Activated naive CD8-positive, alpha-beta T cell (primary cell): ENCODE data around the gene HACD2.

Source experiments
- H3K27ac Mint-ChIP-seq: one replicate; pipeline ENCODE4 v1.8.0; 2021; ENCODE audit warnings: mixed read lengths
- H3K27me3 Mint-ChIP-seq: one replicate; pipeline ENCODE4 v1.8.0; 2021; ENCODE audit warnings: mixed read lengths
- H3K36me3 Mint-ChIP-seq: one replicate; pipeline ENCODE4 v1.8.0; 2021; ENCODE audit warnings: mixed read lengths
- H3K4me1 Mint-ChIP-seq: one replicate; pipeline ENCODE4 v1.8.0; 2021; ENCODE audit warnings: low read depth, mixed read lengths
- H3K4me3 Mint-ChIP-seq: one replicate; pipeline ENCODE4 v1.8.0; 2021; ENCODE audit warnings: mild to moderate bottlenecking, mixed read lengths
- H3K9me3 Mint-ChIP-seq: one replicate; pipeline ENCODE4 v1.8.0; 2021; ENCODE audit warnings: low read depth, mixed read lengths

HACD2 gene

DNA sequence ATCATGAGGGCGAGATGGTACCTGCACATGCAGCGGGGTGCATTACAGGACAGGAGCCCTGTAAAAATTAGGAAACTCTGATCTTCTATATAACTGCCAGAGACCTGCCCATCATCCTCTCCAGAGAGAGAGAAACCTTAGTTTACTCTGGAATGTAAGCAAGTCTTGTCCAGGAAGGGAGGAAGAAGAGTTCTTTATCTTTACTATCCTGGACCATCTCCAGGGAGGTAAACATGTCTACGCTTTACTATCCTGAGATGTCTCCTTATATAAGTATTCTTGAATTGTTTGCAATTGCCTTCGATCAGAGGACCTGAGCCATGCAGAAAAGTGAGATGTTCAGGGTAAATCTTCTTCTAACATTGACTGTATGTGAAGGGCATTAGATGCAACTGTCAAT, 12.7 kb upstream of the HACD2 start:
- Mint-ChIP-seq H3K27ac (no peak overlapping the region), H3K36me3 (peaks cover 13% of the 10 kb centered on the region), H3K4me3 (no peak overlapping the region), H3K27me3 (no peaks in the 10 kb centered on the region), H3K9me3 (no peaks in the 10 kb centered on the region), H3K4me1 (peaks cover 2% of the 10 kb centered on the region)

DNA sequence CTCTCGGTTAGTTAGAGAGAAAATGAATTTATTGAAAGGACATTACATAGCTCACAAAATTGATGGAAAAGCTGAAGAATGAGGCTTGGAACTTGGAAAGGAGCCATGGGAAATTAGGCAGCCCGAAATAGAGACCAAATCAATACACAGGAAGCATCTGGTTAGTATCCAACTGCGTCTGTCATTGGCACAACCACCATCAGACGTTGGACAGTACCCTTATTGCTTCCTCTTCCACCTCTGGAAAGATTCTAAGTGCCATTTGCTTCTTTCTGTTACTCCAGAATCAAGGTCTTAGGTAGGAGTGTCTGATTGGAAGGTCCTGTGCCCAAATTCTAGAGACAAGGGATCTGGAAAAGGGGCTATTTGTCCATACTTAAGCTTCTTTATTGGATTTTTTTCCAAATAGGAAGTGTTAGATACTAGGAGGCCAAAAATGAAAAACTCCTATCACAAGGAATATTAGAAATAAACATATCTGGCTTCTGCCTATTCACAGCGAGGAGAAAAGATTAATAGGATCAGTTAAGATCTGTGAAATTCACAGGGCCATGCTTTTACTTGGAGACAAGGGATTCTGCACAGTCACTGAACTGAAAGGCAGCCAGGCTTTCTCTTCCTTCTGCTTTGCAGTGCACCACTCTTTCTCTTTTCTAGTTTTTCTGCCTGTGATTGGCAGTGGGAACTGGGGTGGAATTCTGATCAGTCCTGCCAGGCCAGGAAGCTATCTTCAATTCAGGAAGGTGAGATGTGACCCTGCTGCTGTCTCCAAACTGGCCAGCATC, 10.7 kb upstream of the HACD2 start:
- Mint-ChIP-seq H3K9me3 (no peaks in the 10 kb centered on the region), H3K36me3 (peaks cover 20% of the 10 kb centered on the region), H3K4me1 (peaks cover 2% of the 10 kb centered on the region), H3K4me3 (no peak overlapping the region), H3K27me3 (no peaks in the 10 kb centered on the region), H3K27ac (no peak overlapping the region)

DNA sequence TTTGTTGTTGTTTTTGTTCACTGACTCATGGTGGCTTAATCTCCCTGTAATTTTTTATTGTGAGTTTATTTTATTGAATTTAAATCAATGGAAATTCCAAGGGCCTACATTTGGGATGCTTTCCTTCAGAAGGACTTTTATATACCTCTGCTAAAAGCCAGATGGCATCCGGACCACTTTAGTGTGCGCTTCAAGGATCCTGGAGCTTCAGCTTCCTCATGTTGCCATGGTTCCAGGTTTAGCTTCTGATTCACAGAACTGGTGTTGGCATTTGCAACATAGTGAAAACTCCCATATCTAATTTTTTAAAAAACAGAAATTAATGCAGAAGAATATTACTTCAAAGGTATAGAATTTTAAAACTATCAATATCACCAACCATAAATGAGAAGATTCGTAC, 8.5 kb upstream of the HACD2 start:
- H3K36me3 Mint-ChIP-seq: peaks cover 26% of the 10 kb centered on the region
- no peaks in the 10 kb centered on the region for H3K27me3 Mint-ChIP-seq
- no peak overlapping the region for H3K4me3 Mint-ChIP-seq
- no peak overlapping the region for H3K27ac Mint-ChIP-seq
- no peaks in the 10 kb centered on the region for H3K9me3 Mint-ChIP-seq
- peaks cover 3% of the 10 kb centered on the region for H3K4me1 Mint-ChIP-seq

DNA sequence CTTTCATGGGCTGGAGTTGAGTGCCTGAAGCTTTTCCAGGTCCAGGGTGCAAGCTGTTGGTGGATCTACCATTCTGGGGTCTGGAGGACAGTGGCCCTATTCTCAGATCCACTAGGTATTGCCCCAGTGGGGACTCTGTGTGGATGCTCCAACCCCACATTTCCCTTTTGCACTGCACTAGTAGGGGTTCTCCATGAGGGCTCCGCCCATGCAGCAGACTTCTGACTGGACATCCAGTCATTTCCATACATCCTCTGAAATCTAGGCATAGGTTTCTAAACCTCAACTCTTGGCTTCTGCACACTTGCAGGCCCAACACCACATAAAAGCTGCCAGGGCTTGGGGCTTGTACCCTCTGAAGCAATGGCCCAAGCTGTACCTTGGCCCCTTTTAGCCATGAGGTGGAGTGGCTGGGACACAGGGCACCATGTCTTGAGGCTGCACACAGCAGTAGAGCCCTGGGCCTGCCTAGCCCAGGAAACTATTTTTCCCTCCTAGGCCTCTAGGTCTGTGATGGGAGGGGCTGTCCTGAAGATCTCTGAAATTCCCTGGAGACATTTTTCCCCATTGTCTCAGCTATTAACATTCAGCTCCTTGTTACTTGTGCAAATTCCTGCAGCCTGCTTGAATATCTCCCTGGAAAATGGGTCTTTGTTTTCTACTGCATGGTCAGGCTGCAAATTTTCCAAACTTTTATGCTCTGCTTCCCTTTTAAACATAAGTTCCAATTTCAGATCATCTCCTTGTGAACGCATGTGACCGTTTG, 6.0 kb upstream of the HACD2 start:
- H3K27me3 Mint-ChIP-seq: no peaks in the 10 kb centered on the region
- H3K27ac Mint-ChIP-seq: no peak overlapping the region
- no peaks in the 10 kb centered on the region for H3K9me3 Mint-ChIP-seq
- peaks cover 10% of the 10 kb centered on the region for H3K4me1 Mint-ChIP-seq
- H3K36me3 Mint-ChIP-seq: peaks cover 28% of the 10 kb centered on the region
- no peak overlapping the region for H3K4me3 Mint-ChIP-seq

DNA sequence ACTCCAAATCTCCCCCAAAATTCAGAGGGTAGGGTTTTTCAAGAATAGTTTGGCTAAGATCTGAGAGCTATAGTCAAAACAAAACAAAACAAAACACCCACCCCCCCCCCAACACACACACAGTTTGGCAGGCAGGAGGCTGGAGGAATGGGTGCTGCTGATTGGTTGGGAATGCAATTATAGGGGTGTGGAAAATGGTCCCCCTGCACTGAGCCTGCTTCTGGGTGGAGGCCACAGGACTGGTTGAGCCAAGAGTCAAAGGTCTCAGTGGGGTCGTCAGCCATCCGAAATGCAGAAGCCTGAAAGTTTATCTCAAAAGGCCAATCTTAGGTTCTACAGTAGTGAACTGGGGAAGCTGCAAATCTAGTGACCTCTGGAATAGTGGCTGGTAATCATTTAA, 2.5 kb upstream of the HACD2 start:
- no peaks in the 10 kb centered on the region for H3K9me3 Mint-ChIP-seq
- no peaks in the 10 kb centered on the region for H3K27me3 Mint-ChIP-seq
- H3K27ac Mint-ChIP-seq: no peak overlapping the region
- H3K4me1 Mint-ChIP-seq: peaks cover 27% of the 10 kb centered on the region
- H3K4me3 Mint-ChIP-seq: no peak overlapping the region
- peaks cover 23% of the 10 kb centered on the region for H3K36me3 Mint-ChIP-seq

DNA sequence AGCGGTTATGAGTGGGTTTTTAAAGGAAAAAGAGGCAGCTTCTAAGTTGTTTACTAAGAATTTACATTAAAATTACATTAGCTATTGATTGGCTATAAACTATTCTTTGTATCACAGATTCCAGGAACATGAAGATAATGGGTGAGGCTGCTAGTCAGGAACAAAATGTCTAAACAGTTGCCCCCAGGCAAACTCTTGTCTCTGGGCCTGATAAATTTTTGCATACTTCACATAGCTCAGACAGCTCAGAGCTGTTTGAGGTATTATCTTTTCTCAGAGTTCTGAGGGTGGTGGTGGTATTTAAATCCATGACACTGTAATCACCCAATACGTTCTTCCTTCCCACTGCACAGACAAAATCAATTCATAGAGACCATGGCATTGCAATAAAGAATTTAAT, 2.1 kb upstream of the HACD2 start:
- no peaks in the 10 kb centered on the region for H3K27me3 Mint-ChIP-seq
- peaks cover 21% of the 10 kb centered on the region for H3K36me3 Mint-ChIP-seq
- H3K4me1 Mint-ChIP-seq: peaks cover 28% of the 10 kb centered on the region
- H3K9me3 Mint-ChIP-seq: no peaks in the 10 kb centered on the region
- H3K4me3 Mint-ChIP-seq: no peak overlapping the region
- H3K27ac Mint-ChIP-seq: no peak overlapping the region

DNA sequence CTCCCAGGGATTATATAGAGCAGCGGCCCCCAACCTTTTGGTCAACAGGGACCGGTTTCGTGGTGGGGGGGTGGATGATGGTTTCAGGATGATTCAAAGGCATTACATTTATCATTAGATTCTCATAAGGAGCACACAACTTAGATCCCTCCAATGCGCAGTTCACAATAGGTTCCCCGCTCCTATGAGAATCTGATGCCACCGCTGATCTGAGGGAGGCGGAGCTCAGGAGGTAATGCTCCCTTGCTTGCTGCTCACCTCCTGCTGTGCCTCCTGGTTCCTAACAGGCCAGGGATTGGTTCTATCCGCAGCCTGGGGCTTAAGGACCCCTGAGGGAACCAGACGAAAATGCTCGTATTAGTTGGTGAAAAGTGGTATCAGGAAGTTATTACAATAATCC, 1.3 kb upstream of the HACD2 start:
- Mint-ChIP-seq H3K27ac (no peak overlapping the region), H3K27me3 (no peaks in the 10 kb centered on the region), H3K9me3 (no peaks in the 10 kb centered on the region), H3K4me3 (no peak overlapping the region), H3K36me3 (peaks cover 22% of the 10 kb centered on the region), H3K4me1 (peaks cover 30% of the 10 kb centered on the region)

DNA sequence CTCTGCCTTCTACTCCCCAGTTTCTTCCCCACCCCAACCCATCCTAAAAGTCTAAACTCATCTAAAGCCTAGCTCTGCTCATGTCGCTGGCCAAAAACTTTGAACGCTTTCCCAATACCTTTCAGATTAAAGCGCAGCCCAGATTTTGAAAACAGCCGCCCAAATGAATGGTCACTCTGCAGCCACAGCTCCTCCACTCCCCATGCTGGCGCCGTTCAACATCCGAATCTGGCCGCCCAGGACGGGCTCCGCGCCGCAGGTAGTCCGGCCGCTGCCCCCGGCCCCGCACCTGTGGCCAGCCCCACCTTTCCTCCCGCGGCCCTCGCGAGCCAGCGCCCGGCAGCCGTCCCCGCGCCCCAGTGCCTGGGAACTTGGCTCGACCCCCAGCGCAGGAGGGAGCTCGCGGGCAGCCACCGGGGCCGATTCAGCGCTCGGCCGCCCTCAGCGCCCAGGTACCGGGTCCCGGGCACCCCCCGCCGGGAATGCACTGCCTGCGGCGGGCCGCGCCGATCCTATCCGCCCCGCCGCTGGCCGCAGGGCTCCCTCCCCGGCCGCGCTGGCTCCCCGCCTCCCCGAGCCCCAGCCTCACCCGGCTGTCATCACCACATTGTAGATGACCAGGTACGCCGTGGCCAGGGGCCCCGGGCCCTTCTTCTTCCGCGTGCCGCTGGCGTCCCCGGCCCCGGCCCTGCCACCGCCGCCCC, 417 bp downstream of the HACD2 start:
- Mint-ChIP-seq H3K36me3 (peaks cover 16% of the 10 kb centered on the region), H3K4me3 (peak overlapping the region; percentile 93), H3K27ac (peak overlapping the region; percentile 78), H3K9me3 (no peaks in the 10 kb centered on the region), H3K27me3 (no peaks in the 10 kb centered on the region), H3K4me1 (peaks cover 31% of the 10 kb centered on the region)

DNA sequence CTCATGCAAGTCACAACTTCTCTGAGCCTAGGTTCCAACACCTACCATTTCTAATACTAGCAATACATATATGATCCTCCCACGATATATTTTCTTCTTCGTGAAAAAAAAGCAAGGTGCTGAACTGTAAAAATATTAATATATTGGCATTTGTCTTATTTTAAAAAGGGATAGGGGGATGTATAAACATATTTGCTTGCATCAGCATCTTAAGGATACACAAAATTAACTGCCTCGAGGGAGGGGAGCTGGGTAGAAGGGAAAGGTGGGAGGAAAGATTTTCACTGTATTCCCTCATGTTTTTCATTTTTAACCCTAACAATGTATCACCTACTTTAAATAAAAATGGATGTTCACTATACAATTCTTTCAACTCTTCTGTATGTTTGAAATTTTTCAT, 1.3 kb downstream of the HACD2 start:
- no peak overlapping the region for H3K27ac Mint-ChIP-seq

DNA sequence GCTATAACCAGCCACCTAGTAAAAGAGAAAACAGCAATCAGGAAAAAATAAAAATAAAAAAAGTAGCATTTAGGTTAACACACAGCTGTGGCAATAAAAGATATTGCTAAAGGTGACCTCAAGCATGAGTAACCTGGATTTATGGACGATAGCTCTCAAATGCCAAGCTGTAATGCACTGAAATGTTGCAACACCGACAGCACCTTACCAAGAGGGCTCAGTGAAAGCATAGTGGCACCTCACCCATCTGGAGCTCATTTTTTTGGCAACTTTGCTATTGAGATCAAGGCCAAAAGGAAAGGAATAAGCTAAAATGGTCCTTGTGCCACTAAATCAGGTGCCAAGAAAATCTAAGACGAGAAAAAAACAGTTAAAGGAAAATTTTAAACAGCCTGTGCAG, 2.5 kb downstream of the HACD2 start:
- no peaks in the 10 kb centered on the region for H3K9me3 Mint-ChIP-seq
- H3K4me1 Mint-ChIP-seq: peaks cover 29% of the 10 kb centered on the region
- H3K27me3 Mint-ChIP-seq: no peaks in the 10 kb centered on the region
- peaks cover 14% of the 10 kb centered on the region for H3K36me3 Mint-ChIP-seq
- no peak overlapping the region for H3K27ac Mint-ChIP-seq
- no peak overlapping the region for H3K4me3 Mint-ChIP-seq

More for the DNA sequence above, 1.3 kb downstream of the HACD2 start:
- Mint-ChIP-seq H3K9me3 (no peaks in the 10 kb centered on the region), H3K4me1 (peaks cover 29% of the 10 kb centered on the region), H3K27me3 (no peaks in the 10 kb centered on the region), H3K4me3 (peak overlapping the region; percentile 93), H3K36me3 (peaks cover 12% of the 10 kb centered on the region)

DNA sequence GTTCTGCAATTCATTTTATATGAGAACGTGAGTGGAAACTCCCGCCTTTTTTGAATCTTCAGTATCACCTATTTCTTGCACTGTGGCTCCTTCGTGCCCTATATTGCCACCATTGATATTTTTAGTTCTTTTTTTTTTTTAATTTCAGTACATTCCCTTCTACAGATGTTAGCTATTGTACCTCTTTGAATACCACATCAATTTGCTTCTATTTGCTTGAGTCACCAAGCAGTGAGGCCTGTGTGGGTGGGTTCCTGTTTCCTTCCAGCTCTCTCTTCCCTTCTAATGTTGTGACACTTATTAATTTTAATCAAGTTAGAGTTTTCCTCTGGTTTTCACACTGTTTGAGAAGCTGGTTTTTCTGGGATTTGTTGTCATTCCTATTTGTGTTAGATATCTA, 8.7 kb downstream of the HACD2 start:
- H3K9me3 Mint-ChIP-seq: no peaks in the 10 kb centered on the region
- H3K27me3 Mint-ChIP-seq: no peaks in the 10 kb centered on the region
- H3K36me3 Mint-ChIP-seq: peaks cover 10% of the 10 kb centered on the region
- peak overlapping the region; percentile 77 for H3K27ac Mint-ChIP-seq
- H3K4me1 Mint-ChIP-seq: peaks cover 35% of the 10 kb centered on the region
- peak overlapping the region; percentile 60 for H3K4me3 Mint-ChIP-seq

DNA sequence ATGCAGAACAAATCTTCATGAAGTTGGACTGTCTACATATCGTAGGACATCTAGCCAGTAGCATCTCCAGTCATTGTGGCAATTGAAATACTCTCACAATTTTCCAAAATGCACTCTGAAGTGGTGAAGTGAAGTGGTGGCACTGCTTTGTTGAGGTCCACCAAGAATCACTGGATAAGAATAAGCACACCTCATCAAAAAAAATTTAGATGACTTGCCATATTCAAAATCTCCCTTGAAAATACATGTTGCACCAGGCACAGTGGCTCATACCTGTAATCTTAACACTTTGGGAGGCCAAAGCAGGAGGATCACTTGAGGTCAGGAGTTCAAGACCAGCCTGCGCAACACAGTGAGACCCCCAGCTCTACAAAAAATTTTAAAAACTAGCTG, 12.9 kb downstream of the HACD2 start:
- H3K36me3 Mint-ChIP-seq: peaks cover 9% of the 10 kb centered on the region

DNA sequence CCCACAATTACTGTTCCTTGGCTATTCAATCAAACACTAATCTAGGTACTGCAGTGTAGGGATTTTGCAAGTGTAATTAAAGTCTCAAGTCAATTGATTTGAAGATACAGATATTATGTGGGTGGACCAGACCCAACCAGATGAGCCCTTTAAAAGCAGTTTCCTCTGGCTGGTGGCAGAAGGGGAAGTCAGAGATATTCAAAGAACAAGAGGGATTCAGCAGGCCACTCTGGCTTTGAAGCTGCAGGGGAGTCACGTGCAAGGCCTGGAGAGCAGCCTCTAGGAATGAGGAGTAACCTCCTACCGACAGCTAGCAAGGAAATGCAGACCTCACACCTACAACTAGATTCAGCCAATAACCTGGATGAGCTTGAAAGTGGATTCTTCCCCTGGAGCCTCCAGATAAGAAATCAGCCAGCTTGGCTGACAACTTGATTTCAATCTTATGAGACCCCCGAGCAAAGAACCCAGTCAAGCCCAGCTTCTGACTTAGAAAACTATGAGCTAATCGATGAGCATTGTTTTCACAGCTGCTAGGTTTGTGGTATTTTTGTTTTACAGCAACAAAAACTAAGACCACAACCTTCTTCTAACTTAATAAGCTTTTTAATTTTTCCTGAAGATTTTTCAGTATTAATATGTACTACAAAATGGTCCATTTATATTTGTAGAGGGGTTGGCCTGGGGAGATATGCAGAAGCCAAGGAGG, 13.4 kb downstream of the HACD2 start:
- H3K9me3 Mint-ChIP-seq: no peaks in the 10 kb centered on the region
- no peak overlapping the region for H3K4me3 Mint-ChIP-seq
- no peak overlapping the region for H3K27ac Mint-ChIP-seq
- H3K36me3 Mint-ChIP-seq: peaks cover 6% of the 10 kb centered on the region
- peaks cover 26% of the 10 kb centered on the region for H3K4me1 Mint-ChIP-seq
- H3K27me3 Mint-ChIP-seq: no peaks in the 10 kb centered on the region

More for the DNA sequence above, 12.9 kb downstream of the HACD2 start:
- no peaks in the 10 kb centered on the region for H3K9me3 Mint-ChIP-seq
- H3K27me3 Mint-ChIP-seq: no peaks in the 10 kb centered on the region
- H3K4me1 Mint-ChIP-seq: peaks cover 32% of the 10 kb centered on the region
- H3K4me3 Mint-ChIP-seq: no peak overlapping the region
- H3K27ac Mint-ChIP-seq: no peak overlapping the region

DNA sequence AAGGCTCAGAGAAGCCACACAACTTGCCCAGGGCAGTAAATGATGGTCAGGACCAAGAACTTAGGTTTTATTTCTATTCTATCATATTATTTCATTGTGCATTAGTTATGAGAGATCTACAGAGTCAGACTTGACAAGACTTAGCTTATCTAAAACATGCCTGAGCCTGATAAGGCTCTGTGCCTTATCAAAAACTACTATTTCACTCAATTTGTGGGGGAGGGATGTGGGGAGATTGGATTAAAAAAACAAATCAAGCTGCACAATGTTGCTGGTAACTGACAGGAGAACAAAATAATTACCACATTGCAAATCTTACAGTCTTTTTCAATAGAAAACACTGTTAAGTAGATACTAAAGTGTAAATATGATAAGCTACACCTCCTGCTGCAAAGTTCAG, 16.0 kb downstream of the HACD2 start:
- Mint-ChIP-seq H3K4me1 (peaks cover 20% of the 10 kb centered on the region), H3K4me3 (no peak overlapping the region), H3K36me3 (peaks cover 6% of the 10 kb centered on the region), H3K27ac (no peak overlapping the region), H3K27me3 (no peaks in the 10 kb centered on the region), H3K9me3 (no peaks in the 10 kb centered on the region)

DNA sequence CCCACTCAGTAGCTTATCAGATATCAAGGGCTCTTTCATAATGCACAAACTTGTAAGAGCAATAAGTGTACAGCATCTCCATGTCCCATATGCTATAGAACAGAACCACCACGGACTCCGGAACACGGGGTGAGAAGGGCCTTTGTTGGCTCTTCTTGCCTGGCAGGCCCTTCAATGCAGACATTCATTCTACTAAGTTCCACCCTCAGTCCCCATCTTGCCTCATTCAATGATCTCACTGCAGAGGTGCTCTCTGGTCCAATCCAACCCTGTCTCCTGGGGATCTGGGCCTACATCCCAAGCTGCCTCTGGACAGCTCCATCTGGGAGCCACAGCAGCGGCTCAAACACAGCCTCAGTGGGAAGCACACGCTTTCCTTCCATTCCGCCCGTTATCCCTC, 16.8 kb downstream of the HACD2 start:
- H3K36me3 Mint-ChIP-seq: peaks cover 8% of the 10 kb centered on the region
- no peak overlapping the region for H3K27ac Mint-ChIP-seq
- H3K4me1 Mint-ChIP-seq: peaks cover 23% of the 10 kb centered on the region
- no peaks in the 10 kb centered on the region for H3K9me3 Mint-ChIP-seq
- no peaks in the 10 kb centered on the region for H3K27me3 Mint-ChIP-seq
- H3K4me3 Mint-ChIP-seq: no peak overlapping the region
